ENCODE data around the gene SPINK6.

The SPINK6 gene

DNA sequence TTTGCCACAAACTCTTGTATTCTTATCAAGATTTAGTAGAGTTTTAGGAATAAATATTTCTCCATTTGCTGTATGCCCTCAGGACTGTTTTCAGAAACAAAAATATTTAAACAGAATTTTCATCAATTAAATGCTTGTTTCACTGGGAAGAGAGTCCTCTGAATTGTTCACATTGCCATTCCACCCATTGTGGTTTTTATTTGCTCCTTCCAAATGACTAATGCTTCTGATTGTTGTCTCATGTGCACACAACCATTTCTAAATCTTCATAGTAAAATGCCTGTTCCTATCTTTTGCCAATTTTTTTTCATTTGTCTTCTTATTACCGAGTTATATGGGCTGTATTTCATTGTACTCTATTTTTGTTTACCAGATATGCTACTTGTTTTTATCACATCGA is 46.1 kb downstream of the SPINK6 start:
- no peak overlapping the region for H3K4me3 ChIP-seq (ENCODE audit: low read length)
- DNase-seq (ENCODE audit: low read depth): no peak
- no peak for TF ChIP-seq CTCF (conservative IDR thresholded peaks at IDR 0.05; ENCODE audit: low read length)

DNA sequence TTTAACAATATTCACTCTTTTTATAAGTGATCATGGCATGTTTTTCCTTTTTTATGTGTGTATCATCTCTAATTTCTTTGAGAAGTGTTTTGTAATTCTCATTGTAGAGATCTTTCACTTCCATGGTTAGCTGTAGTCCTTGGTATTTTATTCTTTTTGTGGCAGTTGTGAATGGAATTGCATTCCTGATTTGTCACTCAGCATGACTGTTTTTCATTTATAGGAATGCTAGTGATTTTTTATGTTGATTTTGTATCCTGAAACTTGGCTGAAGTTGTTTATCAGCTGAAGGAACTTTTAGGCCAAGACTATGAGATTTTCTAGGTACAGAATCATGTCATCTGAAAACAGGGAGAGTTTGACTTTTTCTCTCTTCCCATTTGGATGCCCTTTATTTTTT is 52.6 kb downstream of the SPINK6 start:
- H3K4me3 ChIP-seq (ENCODE audit: low read length): no peak overlapping the region
- no peak for DNase-seq (ENCODE audit: low read depth)
- TF ChIP-seq CTCF (conservative IDR thresholded peaks at IDR 0.05; ENCODE audit: low read length): no peak

DNA sequence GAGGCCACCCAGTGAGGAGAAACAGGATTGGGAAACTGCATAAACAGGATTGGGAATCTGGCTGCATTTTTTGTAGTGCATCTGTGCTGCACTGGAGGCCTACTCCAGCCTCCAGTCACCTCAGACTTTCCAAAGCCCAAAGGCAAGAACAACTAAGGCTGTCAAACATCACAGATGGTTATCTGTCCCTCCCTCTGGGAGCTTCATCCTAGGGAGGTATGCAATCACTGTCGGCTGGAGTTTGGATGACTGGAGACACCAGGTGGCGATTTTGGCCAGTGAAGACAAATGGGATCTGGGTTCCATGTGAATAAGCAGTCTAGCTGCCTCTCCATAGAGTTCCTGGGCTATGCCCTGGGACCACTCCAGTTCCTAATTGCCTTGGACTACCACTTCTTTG is 56.4 kb downstream of the SPINK6 start:
- H3K4me3 ChIP-seq (ENCODE audit: low read length): no peak overlapping the region
- no peak for DNase-seq (ENCODE audit: low read depth)
- no peak for TF ChIP-seq CTCF (conservative IDR thresholded peaks at IDR 0.05; ENCODE audit: low read length)

DNA sequence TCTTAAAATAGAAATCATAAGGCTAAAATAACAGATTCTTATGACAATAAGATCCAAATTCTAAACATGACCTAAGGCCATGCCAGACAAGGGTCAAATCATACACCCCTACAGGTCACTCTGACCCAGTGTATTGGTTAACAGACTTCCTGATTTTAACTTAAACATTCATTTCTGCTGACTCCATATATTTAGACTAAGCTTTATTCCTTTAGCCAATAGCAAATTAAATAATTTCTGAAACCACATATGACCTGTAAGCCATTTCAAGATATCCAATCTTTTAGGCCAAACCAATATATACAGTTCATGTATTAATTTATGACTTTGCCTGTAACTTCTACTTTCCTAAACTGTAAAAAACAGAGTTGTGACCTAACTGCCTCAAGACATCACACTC is 58.4 kb downstream of the SPINK6 start:
- TF ChIP-seq CTCF (conservative IDR thresholded peaks at IDR 0.05; ENCODE audit: low read length): no peak
- H3K4me3 ChIP-seq (ENCODE audit: low read length): no peak overlapping the region
- no peak for DNase-seq (ENCODE audit: low read depth)

Measured in AG10803 (cell line).